HG03097 (cell line): Measurements from ENCODE around the gene PDSS1.

Experiments used
- ATAC-seq: cut with Tn5 transposase; IDR thresholded peaks from one replicate; pipeline ENCODE4 v1.9.1; 2021; ENCODE audit not compliant: unreplicated experiment, low FRiP score

The PDSS1 gene

DNA sequence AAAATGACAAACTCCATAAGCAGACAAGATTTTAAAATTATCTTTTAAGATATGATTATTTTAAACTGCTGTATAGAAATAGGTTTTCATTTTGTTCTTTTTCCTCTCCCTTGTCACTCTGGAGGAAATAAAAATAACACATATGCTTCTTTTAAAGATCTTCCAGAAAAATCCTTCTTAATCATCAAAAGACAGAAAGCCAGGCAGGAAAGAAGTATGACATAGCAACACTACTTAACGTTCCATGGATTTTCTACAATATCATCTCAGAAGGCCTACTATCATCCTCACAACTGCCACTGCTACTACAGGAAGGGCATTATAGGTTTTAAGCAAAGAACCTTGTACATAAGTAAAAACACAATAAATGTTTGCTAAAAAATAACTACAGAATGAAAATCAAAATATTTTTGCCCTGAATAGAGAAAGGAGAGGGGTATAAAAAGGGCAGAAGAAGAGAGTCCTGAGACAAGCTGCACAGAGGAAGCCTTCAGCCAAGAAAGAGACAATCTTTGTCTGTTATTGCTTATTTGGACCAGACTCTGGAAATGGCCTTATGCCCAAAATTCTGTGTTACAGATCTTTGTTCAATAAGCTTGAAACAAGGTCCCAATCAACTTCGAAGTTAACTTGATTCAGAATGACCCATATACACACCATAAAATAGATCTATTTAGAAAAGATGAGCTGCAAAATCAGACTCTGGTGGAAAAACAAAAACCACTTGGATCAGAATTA, 95.4 kb downstream of the PDSS1 start:
- no peak for ATAC-seq
